Measurements from ENCODE around the gene ITPRIP.

- TF ChIP-seq POLR2A (IDR thresholded peaks at IDR 0.05; ENCODE audit: low read depth, low read length) (no peak), POLR2AphosphoS5 (IDR thresholded peaks at IDR 0.05; ENCODE audit: low read depth, low read length) (no peak), TAF1 (IDR thresholded peaks at IDR 0.05; ENCODE audit: low read depth, low read length) (no peak), SPI1 (IDR thresholded peaks at IDR 0.05; ENCODE audit: low read depth, low read length) (no peak), PAX5 (IDR thresholded peaks at IDR 0.05; ENCODE audit: insufficient read depth, low read length, severe bottlenecking) (no peak), POU2F2 (IDR thresholded peaks at IDR 0.05; ENCODE audit: low read depth, low read length) (no peak)
These were observed 7.2 kb upstream of the ITPRIP start for GRCh38 chr10:104345515-104345914.

Data from GM12891 (cell line).